HG03521 (cell line): ENCODE data around the gene GALNT18.

ENCODE experiments used
- ATAC-seq: cut with Tn5 transposase; IDR thresholded peaks from one replicate; pipeline ENCODE4 v1.9.1; 2021; ENCODE audit warnings: mild to moderate bottlenecking, moderate library complexity; ENCODE audit not compliant: unreplicated experiment

Gene GALNT18

GRCh38 chr11:11414996-11415395 is 206.8 kb downstream of the GALNT18 start:
- no peak for ATAC-seq

GRCh38 chr11:11413776-11414175 is 208.0 kb downstream of the GALNT18 start:
- ATAC-seq, result no peak

- ATAC-seq, result no peak
Measured at GRCh38 chr11:11411401-11411985, 210.3 kb downstream of the GALNT18 start.

GRCh38 chr11:11409901-11410300 is 211.9 kb downstream of the GALNT18 start:
- no peak for ATAC-seq

DNA sequence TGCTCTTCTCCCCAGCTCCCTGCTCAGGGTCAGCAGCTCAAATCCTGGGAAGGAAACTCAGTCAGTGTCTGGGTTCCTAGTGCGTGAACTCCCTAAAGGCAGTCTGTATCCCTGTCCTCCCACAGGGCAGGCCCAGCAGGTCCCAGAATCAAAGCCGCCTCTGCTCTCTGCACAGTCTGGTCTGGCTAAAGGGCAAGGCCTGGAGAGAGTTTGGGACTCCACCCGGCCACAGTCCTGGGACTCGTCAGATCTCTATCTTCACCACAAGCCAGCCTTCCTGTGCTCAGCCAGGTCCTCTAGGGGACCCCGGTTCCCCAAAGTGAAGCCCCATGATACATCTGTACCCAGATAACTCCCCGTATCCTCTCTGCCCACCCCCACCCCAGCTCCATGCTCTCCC is 212.6 kb downstream of the GALNT18 start:
- no peak for ATAC-seq

DNA sequence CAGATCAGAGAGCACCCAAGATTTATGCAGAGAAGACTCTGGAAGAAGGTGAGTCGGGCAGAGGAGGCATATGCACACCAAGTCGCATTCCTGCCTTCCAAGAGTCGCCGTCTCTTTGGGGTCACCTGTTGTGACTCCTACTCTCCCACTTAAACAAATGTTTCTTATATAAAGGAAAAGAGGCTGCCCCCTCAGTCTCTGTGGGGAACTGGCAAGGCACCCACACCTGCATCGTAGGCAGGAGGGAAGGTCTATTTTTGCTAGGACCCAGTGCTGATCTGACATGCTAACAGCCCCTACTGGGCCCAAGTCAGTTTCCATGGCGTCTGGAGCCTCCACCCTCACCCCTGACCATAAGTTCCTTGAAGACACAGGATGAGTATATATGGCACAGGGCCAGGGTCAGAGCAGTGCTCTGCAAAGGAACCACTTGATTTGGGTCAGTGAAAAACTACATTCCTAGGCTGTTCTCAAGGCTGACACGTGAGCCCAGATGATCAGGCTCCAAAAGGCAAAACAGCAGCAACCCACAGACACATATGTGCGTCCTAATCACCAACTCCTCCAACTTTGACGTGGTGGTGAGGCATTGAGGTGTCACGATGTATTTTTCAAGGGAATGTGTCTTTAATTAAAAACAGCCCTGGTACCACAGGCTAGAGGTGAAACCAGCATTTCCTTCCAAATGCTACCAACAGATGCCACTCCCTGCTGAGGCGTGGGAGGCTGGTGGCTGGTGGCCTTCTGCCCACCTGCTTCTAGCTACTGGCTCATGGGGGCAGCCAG is 213.2 kb downstream of the GALNT18 start:
- no peak for ATAC-seq

DNA sequence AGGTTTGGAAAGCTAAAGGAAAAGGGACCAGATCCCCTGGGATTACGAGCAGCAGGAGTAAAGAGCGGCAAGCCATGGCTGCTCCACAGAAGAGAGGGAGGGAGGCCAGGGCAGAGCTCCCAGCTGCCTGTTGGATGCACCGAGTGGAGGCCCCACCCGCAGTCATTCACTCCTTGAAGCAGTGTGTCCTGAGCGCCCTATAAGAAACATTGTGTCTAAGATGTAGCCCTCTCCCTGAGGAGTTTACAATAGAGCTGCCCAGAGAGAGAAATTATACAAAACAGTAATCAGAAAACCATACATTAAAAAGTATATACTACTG is 214.1 kb downstream of the GALNT18 start:
- no peak for ATAC-seq

DNA sequence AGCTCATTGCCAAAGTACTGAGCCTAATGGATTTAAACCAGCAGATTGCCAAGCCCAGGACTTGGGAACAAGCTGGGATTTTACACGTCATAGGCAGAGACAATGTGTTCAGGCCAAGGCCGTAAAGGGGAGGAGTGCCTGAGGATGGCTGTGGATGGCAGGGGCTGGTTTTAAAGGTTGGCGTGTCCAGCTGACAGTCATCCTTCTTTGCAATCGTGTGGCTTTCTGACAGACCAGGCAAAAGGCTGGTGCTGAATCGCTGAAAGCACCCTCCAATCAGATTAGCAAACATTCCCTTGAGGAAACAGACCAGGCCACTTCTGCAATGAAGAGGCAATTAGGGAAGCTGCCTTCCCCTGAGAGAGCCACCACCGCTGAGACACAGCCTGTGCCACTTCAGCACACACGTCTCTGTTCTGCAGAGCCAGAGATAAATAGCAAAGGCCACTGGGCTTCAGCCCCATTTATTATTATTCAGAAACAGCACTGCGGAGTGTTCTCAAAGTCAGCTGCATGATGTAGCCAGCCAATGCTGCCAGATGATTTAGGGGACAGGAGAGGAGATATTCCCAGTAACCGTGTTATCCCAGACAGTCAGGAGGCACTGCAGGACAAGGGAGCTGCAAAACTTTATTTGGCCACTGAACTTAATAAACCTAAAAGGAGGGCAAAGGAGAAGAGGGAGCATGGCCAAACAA is 214.6 kb downstream of the GALNT18 start:
- ATAC-seq, result no peak

DNA sequence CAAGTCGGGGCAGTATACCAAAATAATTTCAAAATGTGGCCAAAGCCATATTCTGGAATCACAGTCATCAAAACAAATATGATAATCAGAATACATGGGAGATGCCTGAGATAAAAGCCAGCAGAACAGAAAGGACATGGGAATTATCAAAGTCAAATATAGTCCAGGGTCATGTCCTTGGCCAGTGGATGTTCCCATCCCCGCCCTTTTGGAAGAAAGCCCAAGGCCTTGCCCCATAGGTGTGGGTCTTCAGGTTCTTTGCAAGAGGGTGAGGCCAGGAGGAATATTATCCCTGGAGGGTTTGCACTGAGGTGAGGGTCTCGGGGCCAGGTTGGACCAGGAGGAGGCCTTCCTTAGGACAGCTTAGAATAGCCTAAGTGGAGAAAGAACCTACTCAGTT is 215.2 kb downstream of the GALNT18 start:
- ATAC-seq, result no peak

DNA sequence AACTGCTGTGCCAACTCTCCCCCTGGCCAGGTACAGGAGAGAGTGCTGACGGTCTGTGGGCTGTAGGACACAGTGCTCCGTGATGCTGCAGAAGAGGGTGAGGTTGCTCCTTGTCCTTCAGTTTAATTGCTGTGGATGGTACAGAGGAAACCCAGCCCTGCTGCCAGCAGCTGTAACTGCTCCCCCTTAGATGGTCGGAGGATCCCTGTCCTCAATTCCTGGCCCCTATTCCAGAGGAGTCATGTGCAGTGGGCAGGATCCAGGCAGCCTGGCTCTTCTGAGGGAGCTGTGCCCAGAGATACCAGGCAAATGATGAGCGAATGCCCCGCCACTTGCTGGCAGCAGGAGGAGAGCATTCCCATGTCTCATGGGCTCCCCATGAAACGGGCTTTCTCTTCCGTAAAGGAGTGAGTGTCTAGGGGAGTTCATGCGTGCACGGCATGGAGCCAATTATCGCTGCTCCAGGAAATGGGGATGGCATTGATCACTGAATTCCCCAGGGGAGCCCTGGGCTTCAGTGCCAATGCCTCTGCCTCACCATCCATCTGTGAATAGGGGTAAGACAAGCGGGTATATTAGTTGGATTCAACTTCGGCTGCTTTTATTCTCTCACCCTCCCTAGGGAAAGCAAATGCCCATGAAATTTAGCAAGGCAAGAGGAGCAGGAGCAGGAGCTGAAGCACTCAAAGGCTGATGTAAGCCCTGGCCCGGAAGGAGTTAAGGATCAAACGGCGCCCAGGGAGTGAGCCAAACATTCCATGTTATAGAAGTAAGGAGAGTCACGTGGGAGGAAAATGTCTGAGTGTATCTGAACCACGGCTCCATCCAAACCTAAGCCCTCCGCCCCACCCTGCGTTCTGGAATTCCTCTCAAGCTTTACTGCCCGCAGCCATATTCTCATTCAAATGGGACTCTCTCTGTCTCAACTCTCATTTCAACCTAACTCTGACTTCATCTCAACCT is 217.8 kb downstream of the GALNT18 start:
- no peak for ATAC-seq

DNA sequence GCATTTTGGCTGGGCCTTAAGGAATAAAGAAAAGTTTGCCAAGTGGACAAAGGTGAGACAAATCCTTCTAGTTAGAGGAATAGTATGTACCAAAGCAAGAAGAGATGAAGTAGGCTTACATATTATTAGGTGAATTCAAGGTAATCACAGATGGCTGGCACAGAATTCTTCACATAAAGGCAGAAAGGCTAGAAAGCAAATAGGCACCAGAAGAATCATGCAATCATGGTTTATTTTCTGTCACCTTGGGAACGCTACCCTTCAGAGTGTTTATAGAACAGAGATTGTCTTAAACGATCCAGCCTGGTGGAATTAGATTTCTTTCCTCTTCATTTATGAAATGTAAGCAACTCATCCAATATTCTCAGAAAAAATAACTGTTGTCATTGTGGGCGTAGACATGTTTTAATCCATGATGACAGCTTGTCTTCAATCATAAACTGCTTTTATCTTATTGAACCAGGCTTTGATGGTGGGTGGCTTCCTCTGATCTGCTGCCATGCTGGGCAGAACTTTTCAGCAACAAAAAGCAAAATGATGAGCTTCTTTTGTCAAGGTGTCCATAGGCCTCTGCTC is 219.8 kb downstream of the GALNT18 start:
- ATAC-seq, result no peak

DNA sequence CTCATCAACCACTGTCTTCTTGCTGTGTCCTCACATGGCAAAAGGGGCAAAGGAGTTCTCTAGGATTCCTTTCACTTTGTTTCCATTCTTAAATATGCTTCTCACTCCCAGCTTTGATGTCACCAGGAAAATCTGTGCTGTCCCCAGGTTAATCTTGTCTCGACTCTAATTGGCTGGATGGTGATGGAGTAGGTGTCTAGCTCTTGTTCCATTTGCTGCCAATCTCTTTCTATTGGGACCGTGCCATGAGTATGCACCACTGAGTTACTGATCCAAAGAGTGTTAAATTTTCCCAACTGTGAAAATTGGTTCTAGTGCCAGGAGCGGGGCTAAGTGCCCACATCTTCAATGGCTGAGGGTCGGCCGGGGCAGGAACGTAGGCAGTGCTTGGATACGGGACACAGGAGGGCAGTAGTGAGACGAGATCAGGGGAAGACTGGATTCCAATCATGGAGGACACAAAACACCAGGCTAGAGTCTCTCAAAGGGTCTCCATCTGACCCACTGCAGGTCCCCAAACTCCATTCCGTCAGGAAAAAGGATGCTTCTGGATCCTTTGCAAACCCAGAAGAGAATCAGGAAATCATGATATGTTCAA is 221.1 kb downstream of the GALNT18 start:
- no peak for ATAC-seq

DNA sequence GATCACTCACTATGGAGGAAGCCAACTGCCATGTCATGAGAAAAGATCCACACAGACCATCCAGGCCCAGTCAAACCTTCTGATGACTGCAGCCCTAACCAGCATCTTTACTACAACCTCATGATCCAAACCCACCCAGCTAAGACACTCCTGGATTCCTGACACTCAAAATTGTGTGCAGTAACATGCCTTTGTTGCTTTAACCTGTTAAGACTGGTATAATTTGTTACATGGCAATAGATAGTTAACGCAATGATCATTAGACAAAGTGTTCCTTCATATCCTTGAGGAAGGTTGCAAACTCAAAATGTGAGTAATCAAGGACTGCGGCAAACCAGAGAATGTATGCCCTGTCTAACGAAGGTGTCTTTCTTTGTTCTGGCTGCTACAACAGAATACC is 221.7 kb downstream of the GALNT18 start:
- no peak for ATAC-seq

- ATAC-seq, result no peak
Measured at GRCh38 chr11:11397781-11398180, 224.0 kb downstream of the GALNT18 start.

DNA sequence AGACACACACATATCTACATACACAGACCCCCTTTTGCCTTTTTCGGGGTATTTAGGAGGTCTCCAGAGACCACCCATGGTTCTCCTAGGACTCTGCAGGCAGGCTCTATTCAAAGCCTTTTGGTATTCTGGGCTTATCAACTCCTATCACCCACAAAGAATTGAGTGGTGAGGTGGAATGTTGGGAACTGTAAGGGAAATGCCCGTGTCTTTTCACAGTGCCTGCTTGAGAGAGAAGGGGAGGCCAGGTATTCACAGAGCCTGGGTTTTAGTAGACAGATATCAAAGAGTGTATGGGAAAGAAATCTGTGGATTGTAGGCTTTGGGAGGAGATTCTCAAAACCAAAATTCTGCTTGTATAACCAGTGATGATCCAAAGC is 224.8 kb downstream of the GALNT18 start:
- ATAC-seq, result no peak

- ATAC-seq, result no peak
Measured at GRCh38 chr11:11396301-11397035, 225.3 kb downstream of the GALNT18 start.

- ATAC-seq, result no peak
Measured at GRCh38 chr11:11395126-11395525, 226.7 kb downstream of the GALNT18 start.

GRCh38 chr11:11394241-11394640 is 227.6 kb downstream of the GALNT18 start:
- no peak for ATAC-seq

DNA sequence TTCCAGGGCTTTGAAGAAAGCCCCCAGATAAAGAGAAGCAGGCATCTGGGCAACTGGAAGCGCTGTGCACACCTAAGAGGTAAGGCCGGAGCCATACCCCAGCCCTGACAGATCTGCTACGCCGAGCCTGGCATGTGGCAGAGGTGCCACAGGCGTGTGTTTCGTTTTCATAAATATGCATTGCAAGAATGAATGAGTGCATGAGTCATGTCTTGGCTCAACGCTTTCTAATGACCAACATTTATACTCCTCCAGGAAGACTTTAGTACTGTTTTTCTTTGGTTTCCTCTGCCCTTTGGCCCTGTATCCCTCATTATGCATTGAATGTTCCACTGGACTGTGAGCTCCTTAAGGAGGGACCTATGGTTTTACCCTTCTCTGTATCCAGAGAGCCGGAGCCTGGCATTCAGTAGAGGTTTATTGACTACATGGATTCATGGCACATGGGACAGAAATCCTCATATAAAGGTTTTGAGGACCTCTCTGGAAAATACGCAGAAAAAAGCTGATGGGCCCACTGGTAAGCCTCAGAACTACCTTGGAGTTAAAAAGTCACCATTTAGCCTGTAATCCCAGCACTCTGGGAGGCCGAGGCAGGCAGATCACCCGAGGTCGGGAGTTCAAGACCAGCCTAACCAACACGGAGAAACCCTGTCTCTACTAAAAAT is 229.9 kb downstream of the GALNT18 start:
- no peak for ATAC-seq
